H1 (cell line): Measurements from ENCODE around the gene FTSJ3. TPM values are rescaled to one million over a fixed set of nuclear protein-coding genes. Genes with fewer than 3 reads are reported as not detected.

Source experiments
- CTCF ChIA-PET: fragments of 300-600 bp; sonication (Branson Sonifier 250); formaldehyde crosslinking; loops from one replicate; lab custom pipeline; 2021; ENCODE audit not compliant: partially characterized antibody; lab: Charles Lee
- POLR2A ChIA-PET: fragments of 300-600 bp; sonication (Branson Sonifier 250); formaldehyde crosslinking; loops from one replicate; lab custom pipeline; 2021; ENCODE audit warnings: inconsistent platforms; ENCODE audit not compliant: partially characterized antibody; lab: Charles Lee
- DNase-seq, 2 experiments: peaks; one replicate each; pipeline versions ENCODE4 v3.0.0 to v3.0.0-alpha.2; 2010 to 2022; ENCODE audit warnings: low spot score in 2 of 2, low read depth in 1 of 2, mixed read lengths in 1 of 2
- FAIRE-seq: peaks from 2 replicates; lab custom pipeline; 2011; peaks lifted over from hg19 to GRCh38; lab: Jason Lieb, UNC
- H2AFZ ChIP-seq: 2 replicates; pipeline ENCODE4 v1.8.1; 2012; ENCODE audit warnings: low read length, inconsistent platforms
- H2AK5ac ChIP-seq: 2 replicates; pipeline ENCODE4 v1.6.1; 2013; ENCODE audit warnings: low read depth, low read length
- H2BK120ac ChIP-seq: replicated peaks from 2 replicates; pipeline ENCODE3; 2013; ENCODE audit warnings: low read depth, low read length, inconsistent platforms
- H2BK12ac ChIP-seq: 2 replicates; pipeline ENCODE4 v1.6.1; 2013; ENCODE audit warnings: low read depth, low read length
- H2BK15ac ChIP-seq: 2 replicates; pipeline ENCODE4 v1.6.1; 2013; ENCODE audit warnings: low read length
- H2BK20ac ChIP-seq: 2 replicates; pipeline ENCODE4 v1.6.1; 2013; ENCODE audit warnings: low read length
- H2BK5ac ChIP-seq: 2 replicates; pipeline ENCODE4 v1.6.1; 2013; ENCODE audit warnings: low read depth, low read length
- H3K14ac ChIP-seq: 2 replicates; pipeline ENCODE4 v1.6.1; 2013; ENCODE audit warnings: inconsistent platforms; ENCODE audit not compliant: insufficient read length
- H3K18ac ChIP-seq: 2 replicates; pipeline ENCODE4 v1.6.1; 2013; ENCODE audit warnings: low read length; ENCODE audit errors: extremely low read depth
- H3K23ac ChIP-seq: 2 replicates; pipeline ENCODE4 v1.6.1; 2013; ENCODE audit warnings: inconsistent platforms; ENCODE audit not compliant: insufficient read length
- H3K23me2 ChIP-seq: 2 replicates; pipeline ENCODE4 v1.6.1; 2013; ENCODE audit warnings: low read depth, low read length
- H3K27ac ChIP-seq: 2 replicates; pipeline ENCODE4 v1.6.1; 2011; ENCODE audit warnings: low read depth, low read length, inconsistent platforms
- H3K27me3 ChIP-seq, 4 experiments: replicated peaks in 1 of 4; 1 replicate in 1 of 4; 2 replicates in 3 of 4; pipeline versions ENCODE4 v1.6.1 to v1.8.1; 2011 to 2013; ENCODE audit warnings: low read length in 3 of 4, mild to moderate bottlenecking in 3 of 4, inconsistent platforms in 2 of 4, mixed read lengths in 2 of 4, moderate library complexity in 1 of 4; ENCODE audit not compliant: control insufficient read depth in 3 of 4, insufficient read depth in 3 of 4; ENCODE audit errors: extremely low read depth in 1 of 4
- H3K36me3 ChIP-seq, 4 experiments: 2 replicates each; pipeline versions ENCODE4 v1.6.1 to v1.8.1; 2011 to 2013; ENCODE audit warnings: mild to moderate bottlenecking in 4 of 4, low read length in 3 of 4, moderate library complexity in 2 of 4, control low read depth in 1 of 4, inconsistent platforms in 1 of 4; ENCODE audit not compliant: insufficient read depth in 4 of 4, control insufficient read depth in 2 of 4
- H3K4ac ChIP-seq: replicated peaks from 2 replicates; pipeline ENCODE3; 2013; ENCODE audit warnings: low read length, low read depth, mixed read lengths, inconsistent platforms; ENCODE audit not compliant: insufficient read length
- H3K4me1 ChIP-seq, 4 experiments: replicated peaks in 1 of 4; 1 replicate in 1 of 4; 2 replicates in 3 of 4; pipeline versions ENCODE4 v1.6.1 to v1.8.1; 2011 to 2013; ENCODE audit warnings: low read length in 3 of 4, inconsistent platforms in 2 of 4, mixed read lengths in 1 of 4; ENCODE audit not compliant: insufficient read depth in 4 of 4, control insufficient read depth in 3 of 4
- H3K4me2 ChIP-seq, 2 experiments: 2 replicates each; pipeline versions ENCODE4 v1.6.1 to v1.8.1; 2011 to 2013; ENCODE audit warnings: low read depth in 2 of 2, low read length in 2 of 2, control low read depth in 1 of 2, inconsistent platforms in 1 of 2, mild to moderate bottlenecking in 1 of 2; ENCODE audit not compliant: insufficient read depth in 1 of 2
- H3K4me3 ChIP-seq, 4 experiments: fragments of 200-600, 300-600 bp in 1 of 4; sonication (generic), shearing (Covaris generic), sonication (Bioruptor Twin) in 1 of 4; 2 replicates each; pipeline versions ENCODE4 v1.5.1 to v1.8.1; 2011 to 2016; ENCODE audit warnings: low read length in 4 of 4, low read depth in 3 of 4, control low read depth in 2 of 4, inconsistent platforms in 2 of 4, mild to moderate bottlenecking in 2 of 4, mixed read lengths in 1 of 4, moderate library complexity in 1 of 4; ENCODE audit not compliant: insufficient read depth in 2 of 4; ENCODE audit errors: extremely low read depth in 1 of 4
- H3K56ac ChIP-seq: replicated peaks from 2 replicates; pipeline ENCODE3; 2013; ENCODE audit warnings: low read depth, mild to moderate bottlenecking, mixed read lengths, low read length, inconsistent platforms; ENCODE audit not compliant: insufficient read length
- H3K79me1 ChIP-seq: 2 replicates; pipeline ENCODE4 v1.6.1; 2013; ENCODE audit warnings: low read depth, low read length, control low read depth
- H3K79me2 ChIP-seq, 2 experiments: 2 replicates each; pipeline versions ENCODE4 v1.6.1 to v1.8.1; 2012 to 2013; ENCODE audit warnings: low read length in 2 of 2, mild to moderate bottlenecking in 2 of 2, inconsistent platforms in 1 of 2; ENCODE audit not compliant: insufficient read depth in 2 of 2, control insufficient read depth in 1 of 2
- H3K9ac ChIP-seq, 4 experiments: replicated peaks in 1 of 4; 1 replicate in 1 of 4; 2 replicates in 3 of 4; pipeline versions ENCODE4 v1.6.1 to v1.8.1; 2011 to 2013; ENCODE audit warnings: low read depth in 3 of 4, low read length in 3 of 4, control low read depth in 2 of 4, mild to moderate bottlenecking in 2 of 4, moderate library complexity in 2 of 4, inconsistent platforms in 1 of 4; ENCODE audit errors: extremely low read depth in 1 of 4
- H3K9me3 ChIP-seq, 2 experiments: 2 replicates each; pipeline versions ENCODE4 v1.6.1 to v1.8.1; 2012 to 2013; ENCODE audit warnings: mild to moderate bottlenecking in 2 of 2, moderate library complexity in 2 of 2, control low read depth in 1 of 2, inconsistent platforms in 1 of 2, low read depth in 1 of 2, low read length in 1 of 2, mixed read lengths in 1 of 2; ENCODE audit not compliant: insufficient read depth in 2 of 2
- H4K20me1 ChIP-seq, 2 experiments: replicated peaks in 1 of 2; 2 replicates each; pipeline versions ENCODE3 to v1.8.1; 2011 to 2013; ENCODE audit warnings: inconsistent platforms in 2 of 2, low read length in 2 of 2, mild to moderate bottlenecking in 1 of 2; ENCODE audit not compliant: insufficient read depth in 2 of 2, control insufficient read depth in 1 of 2
- H4K5ac ChIP-seq: 2 replicates; pipeline ENCODE4 v1.6.1; 2013; ENCODE audit warnings: low read length, low read depth, mixed read lengths, inconsistent platforms; ENCODE audit not compliant: insufficient read length
- H4K8ac ChIP-seq: 2 replicates; pipeline ENCODE4 v1.8.0; 2013; ENCODE audit warnings: mild to moderate bottlenecking, moderate library complexity, low read length, inconsistent platforms; ENCODE audit not compliant: insufficient read depth; ENCODE audit errors: extremely low read depth
- H4K91ac ChIP-seq: replicated peaks from 2 replicates; pipeline ENCODE3; 2013; ENCODE audit warnings: low read length, mixed read lengths, inconsistent platforms; ENCODE audit not compliant: insufficient read length
- CBX8 ChIP-seq: fragments of 300-800, 300-1000 bp; sonication (generic); IDR thresholded peaks from 2 replicates; pipeline ENCODE4 v1.7.1; 2016; ENCODE audit warnings: low read depth, low read length, borderline replicate concordance
- GABPA ChIP-seq: IDR thresholded peaks from 2 replicates; pipeline ENCODE4 v1.6.1; 2011; ENCODE audit warnings: mild to moderate bottlenecking, low read length, moderate library complexity, borderline replicate concordance; ENCODE audit not compliant: insufficient read depth
- KDM1A ChIP-seq: fragments of 200-600, 300-600 bp; sonication (generic); IDR thresholded peaks from 2 replicates; pipeline ENCODE4 v1.7.1; 2016; ENCODE audit warnings: mild to moderate bottlenecking, low read length, borderline replicate concordance
- MAFK ChIP-seq: IDR thresholded peaks from 2 replicates; pipeline ENCODE4 v1.6.1; 2012; ENCODE audit warnings: low read depth, mild to moderate bottlenecking, improper control_type of control experiment, low read length
- NRF1 ChIP-seq: IDR thresholded peaks from 2 replicates; pipeline ENCODE4 v1.6.1; 2011; ENCODE audit warnings: mild to moderate bottlenecking, low read depth, low read length, improper control_type of control experiment
- POLR2AphosphoS5 ChIP-seq: IDR thresholded peaks from 2 replicates; pipeline ENCODE4 v1.6.1; 2011; ENCODE audit warnings: low read depth, low read length
- RXRA ChIP-seq: IDR thresholded peaks from 2 replicates; pipeline ENCODE4 v1.6.1; 2011; ENCODE audit warnings: low read depth, mild to moderate bottlenecking, low read length, moderate library complexity; ENCODE audit not compliant: insufficient read depth
- SAP30 ChIP-seq: fragments of 300-600 bp; sonication (generic); IDR thresholded peaks from 2 replicates; pipeline ENCODE4 v1.7.1; 2012; ENCODE audit warnings: low read length, moderate library complexity, mild to moderate bottlenecking, inconsistent platforms; ENCODE audit not compliant: insufficient read depth, insufficient replicate concordance
- SIX5 ChIP-seq: IDR thresholded peaks from 2 replicates; pipeline ENCODE4 v1.6.1; 2011; ENCODE audit warnings: mild to moderate bottlenecking, low read depth, low read length
- SP2 ChIP-seq: IDR thresholded peaks from 2 replicates; pipeline ENCODE4 v1.6.1; 2012; ENCODE audit warnings: mild to moderate bottlenecking, low read length, inconsistent platforms
- TAF1 ChIP-seq: IDR thresholded peaks from 2 replicates; pipeline ENCODE4 v1.6.1; 2011; ENCODE audit warnings: mild to moderate bottlenecking, low read depth, low read length
- TEAD4 ChIP-seq: IDR thresholded peaks from 2 replicates; pipeline ENCODE4 v1.6.1; 2012; ENCODE audit warnings: low read depth, low read length, inconsistent platforms, mixed read lengths
- WGBS, 2 experiments: shearing (Covaris generic) in 1 of 2; methylation state at CpG; one replicate each; pipeline versions ENCODE4 v1.1.6 to v1.1.7; 2013 to 2015; ENCODE audit warnings: low lambda C conversion rate in 2 of 2, mixed read lengths in 2 of 2, inconsistent platforms in 1 of 2, low coverage in 1 of 2, missing lambda C conversion rate in 1 of 2; ENCODE audit not compliant: insufficient replicate concordance in 2 of 2, insufficient coverage in 1 of 2, insufficient read length in 1 of 2; ENCODE audit errors: extremely low coverage in 1 of 2, missing lambda C conversion rate in 1 of 2; 5-methylcytosine and 5-hydroxymethylcytosine counted together
- polyA plus RNA-seq, 7 experiments: library from polyadenylated mRNA; depleted of rRNA in 3 of 7; stranded (reverse) in 5 of 7; unstranded in 2 of 7; fragments of >200 nt in 5 of 7; fragments of 200-250 nt in 2 of 7; gene quantifications; 1 replicate in 5 of 7; 2 replicates in 1 of 7; 4 replicates in 1 of 7; pipeline versions ENCODE4 v1.2.1 to v1.2.3, GENCODE V29; 2011 to 2013; ENCODE audit warnings: missing spikeins in 2 of 7, mixed read lengths in 2 of 7
- total RNA-seq: library from RNA; stranded (reverse); fragmentation: NEBNext Ultra II Directional; extraction: Animal tissue kit (Norgen Biotek cat#: 25700); gene quantifications from 2 replicates; pipeline ENCODE4 v1.2.1, GENCODE V29; 2021
- TF ChIP-seq, protein P1 (sequence below): IDR thresholded peaks from 2 replicates; pipeline ENCODE4 v1.6.1; 2011; ENCODE audit warnings: low read length, improper control_type of control experiment

Gene FTSJ3
- total and polyA plus RNA-seq, 2 of the 8 experiments (the other 6 are each of a cell fraction or from before 2014, with no cell fraction given) = 42.7 to 77.2 TPM

DNA sequence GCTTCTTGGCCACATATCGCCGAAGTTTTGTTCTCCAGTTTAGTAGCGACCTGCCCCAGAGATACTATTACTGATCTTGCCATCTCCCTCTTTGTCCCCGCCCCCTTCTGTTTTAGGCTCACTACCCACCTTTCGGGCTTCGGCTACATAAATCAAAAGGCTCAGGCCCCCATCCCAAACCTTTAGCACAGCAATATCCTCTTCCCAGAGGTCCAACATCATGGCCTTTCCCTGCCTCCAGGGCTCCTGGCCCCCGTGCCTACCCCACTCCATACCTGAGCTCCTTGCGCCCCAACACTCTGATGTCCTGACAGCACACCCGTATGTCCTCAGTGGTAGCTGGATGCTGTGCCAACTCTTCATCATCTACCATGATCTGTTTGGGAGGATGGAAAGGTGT, 3.1 kb downstream of the FTSJ3 start:
- ChIA-PET CTCF (interaction anchor here (0.7 to 7.5 kb wide), 3 partner anchors 9 to 23 kb away, joined by 3 to 61 read pairs (median 4); no protein-coding TSS in a partner anchor), POLR2A (interaction anchor here (1.1 to 32.3 kb wide), 7 partner anchors 4 to 82 kb away, joined by 3 to 593 read pairs (median 7); partner anchors contain the start of genes CCDC47, DDX42, FTSJ3 and PSMC5)
- peaks cover 5 to 24% of the 10 kb centered on the region in 2 experiments for H4K20me1 ChIP-seq
- FAIRE-seq (no peak), DNase-seq (no peak)
- H3K18ac ChIP-seq = no peak overlapping the region
- no peak overlapping the region for H3K23ac ChIP-seq
- H4K5ac ChIP-seq = no peak overlapping the region
- H3K9ac ChIP-seq = no peak overlapping the region
- no peaks in the 10 kb centered on the region for H3K9me3 ChIP-seq
- H2AK5ac ChIP-seq = no peak overlapping the region
- H3K27ac ChIP-seq = no peak overlapping the region
- H2BK5ac ChIP-seq = no peak overlapping the region
- H3K79me1 ChIP-seq = peaks cover 9% of the 10 kb centered on the region; the same call in 1 of the 2 replicates
- no peak overlapping the region for H3K4me3 ChIP-seq
- H3K4ac ChIP-seq = no peak overlapping the region
- H2BK20ac ChIP-seq = no peak overlapping the region
- H2AFZ ChIP-seq = no peak overlapping the region
- no peak overlapping the region for H3K4me2 ChIP-seq
- peaks cover 8% of the 10 kb centered on the region for H3K23me2 ChIP-seq
- no peaks in the 10 kb centered on the region for H3K27me3 ChIP-seq
- no peak overlapping the region for H4K91ac ChIP-seq
- peaks cover 47 to 72% (median 65%) of the 10 kb centered on the region in 4 experiments for H3K36me3 ChIP-seq
- H3K79me2 ChIP-seq = peaks cover 0 to 36% of the 10 kb centered on the region in 2 experiments; a peak in 3 of 4 replicates
- H2BK12ac ChIP-seq = no peak overlapping the region
- no peak overlapping the region for H2BK15ac ChIP-seq
- no peak overlapping the region for H3K56ac ChIP-seq
- 93% methylated on average over 9 of the region's 9 CpGs; no CpG with 5 or more reads in 1 of the 2 experiments for WGBS, 2 experiments
- H3K4me1 ChIP-seq = peaks cover 0 to 3% (median 0%) of the 10 kb centered on the region in 4 experiments; a peak in 1 of 7 replicates
- no peak overlapping the region; the same call in 1 of the 2 replicates for H4K8ac ChIP-seq
- H3K14ac ChIP-seq = no peak overlapping the region
- no peak overlapping the region for H2BK120ac ChIP-seq
- TF ChIP-seq KDM1A (no peak), CBX8 (no peak), GABPA (no peak), TAF1 (no peak), SAP30 (no peak), NRF1 (no peak), TEAD4 (no peak), SIX5 (no peak), RXRA (no peak), POLR2AphosphoS5 (no peak; the same call in 1 of the 2 replicates), MAFK (no peak), SP2 (no peak)
- TF ChIP-seq, protein P1, sequence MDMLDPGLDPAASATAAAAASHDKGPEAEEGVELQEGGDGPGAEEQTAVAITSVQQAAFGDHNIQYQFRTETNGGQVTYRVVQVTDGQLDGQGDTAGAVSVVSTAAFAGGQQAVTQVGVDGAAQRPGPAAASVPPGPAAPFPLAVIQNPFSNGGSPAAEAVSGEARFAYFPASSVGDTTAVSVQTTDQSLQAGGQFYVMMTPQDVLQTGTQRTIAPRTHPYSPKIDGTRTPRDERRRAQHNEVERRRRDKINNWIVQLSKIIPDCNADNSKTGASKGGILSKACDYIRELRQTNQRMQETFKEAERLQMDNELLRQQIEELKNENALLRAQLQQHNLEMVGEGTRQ = no peak
